ENCODE results near the gene GATAD2B.
"Not testable (repeated sequence)": the region's sequence is repeated elsewhere in the genome, so short reads cannot be mapped to it uniquely, and the experiment has no call there.

GATAD2B gene

GRCh38 chr1:153899509-153899908 lies 23.3 kb downstream of the GATAD2B start:
- no peak for TF ChIP-seq CTCF (IDR thresholded peaks at IDR 0.05; ENCODE audit: low read depth, low read length)
- DNase-seq (ENCODE audit: extremely low read depth, low read depth) = no peak

GRCh38 chr1:153895866-153896265 lies 26.9 kb downstream of the GATAD2B start:
- not testable (repeated sequence) for DNase-seq (ENCODE audit: extremely low read depth, low read depth)

- not testable (repeated sequence) for DNase-seq (ENCODE audit: extremely low read depth, low read depth)
Observed at GRCh38 chr1:153891042-153891441, 31.7 kb downstream of the GATAD2B start.

- no peak for TF ChIP-seq CTCF (IDR thresholded peaks at IDR 0.05; ENCODE audit: low read depth, low read length)
- DNase-seq (ENCODE audit: extremely low read depth, low read depth) = no peak
Observed at GRCh38 chr1:153888533-153888932, 34.2 kb downstream of the GATAD2B start.

GRCh38 chr1:153886127-153886526 lies 36.6 kb downstream of the GATAD2B start:
- DNase-seq (ENCODE audit: extremely low read depth, low read depth) = no peak
- TF ChIP-seq CTCF (IDR thresholded peaks at IDR 0.05; ENCODE audit: low read depth, low read length) = no peak

GRCh38 chr1:153883223-153883622 lies 39.5 kb downstream of the GATAD2B start:
- no peak for TF ChIP-seq CTCF (IDR thresholded peaks at IDR 0.05; ENCODE audit: low read depth, low read length)
- DNase-seq (ENCODE audit: extremely low read depth, low read depth) = no peak

GRCh38 chr1:153882296-153882912 lies 40.4 kb downstream of the GATAD2B start:
- TF ChIP-seq CTCF (IDR thresholded peaks at IDR 0.05; ENCODE audit: low read depth, low read length) = no peak
- DNase-seq (ENCODE audit: extremely low read depth, low read depth) = no peak

- no peak for DNase-seq (ENCODE audit: extremely low read depth, low read depth)
- no peak for TF ChIP-seq CTCF (IDR thresholded peaks at IDR 0.05; ENCODE audit: low read depth, low read length)
Observed at GRCh38 chr1:153881751-153882150, 41.0 kb downstream of the GATAD2B start.
